B cell (primary cell): Measurements from ENCODE around the gene NINJ2.

Source experiments
- EZH2 ChIP-seq: IDR thresholded peaks from 2 replicates; pipeline ENCODE4 v1.6.1; 2012; ENCODE audit warnings: borderline replicate concordance, low read depth, mild to moderate bottlenecking, moderate library complexity, low read length; ENCODE audit not compliant: insufficient read depth, poor library complexity, severe bottlenecking
- TF ChIP-seq, protein P1 (sequence below): fragments of 200-600 bp; IDR thresholded peaks from one replicate; pipeline ENCODE4 v1.8.0; 2022; ENCODE audit warnings: antibody characterized with exemption, mild to moderate bottlenecking

GRCh38 chr12:550473-551260 lies 112.6 kb downstream of the NINJ2 start:
- TF ChIP-seq, protein P1, sequence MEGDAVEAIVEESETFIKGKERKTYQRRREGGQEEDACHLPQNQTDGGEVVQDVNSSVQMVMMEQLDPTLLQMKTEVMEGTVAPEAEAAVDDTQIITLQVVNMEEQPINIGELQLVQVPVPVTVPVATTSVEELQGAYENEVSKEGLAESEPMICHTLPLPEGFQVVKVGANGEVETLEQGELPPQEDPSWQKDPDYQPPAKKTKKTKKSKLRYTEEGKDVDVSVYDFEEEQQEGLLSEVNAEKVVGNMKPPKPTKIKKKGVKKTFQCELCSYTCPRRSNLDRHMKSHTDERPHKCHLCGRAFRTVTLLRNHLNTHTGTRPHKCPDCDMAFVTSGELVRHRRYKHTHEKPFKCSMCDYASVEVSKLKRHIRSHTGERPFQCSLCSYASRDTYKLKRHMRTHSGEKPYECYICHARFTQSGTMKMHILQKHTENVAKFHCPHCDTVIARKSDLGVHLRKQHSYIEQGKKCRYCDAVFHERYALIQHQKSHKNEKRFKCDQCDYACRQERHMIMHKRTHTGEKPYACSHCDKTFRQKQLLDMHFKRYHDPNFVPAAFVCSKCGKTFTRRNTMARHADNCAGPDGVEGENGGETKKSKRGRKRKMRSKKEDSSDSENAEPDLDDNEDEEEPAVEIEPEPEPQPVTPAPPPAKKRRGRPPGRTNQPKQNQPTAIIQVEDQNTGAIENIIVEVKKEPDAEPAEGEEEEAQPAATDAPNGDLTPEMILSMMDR: no peak
- no peak for TF ChIP-seq EZH2
